ENCODE measurements around the gene ANKRD28.
"Not testable (repeated sequence)": the region's sequence is repeated elsewhere in the genome, so short reads cannot be mapped to it uniquely, and the experiment has no call there.

ANKRD28 gene

GRCh38 chr3:15631426-15632211 lies 166.2 kb downstream of the ANKRD28 start:
- no peak for DNase-seq

DNA sequence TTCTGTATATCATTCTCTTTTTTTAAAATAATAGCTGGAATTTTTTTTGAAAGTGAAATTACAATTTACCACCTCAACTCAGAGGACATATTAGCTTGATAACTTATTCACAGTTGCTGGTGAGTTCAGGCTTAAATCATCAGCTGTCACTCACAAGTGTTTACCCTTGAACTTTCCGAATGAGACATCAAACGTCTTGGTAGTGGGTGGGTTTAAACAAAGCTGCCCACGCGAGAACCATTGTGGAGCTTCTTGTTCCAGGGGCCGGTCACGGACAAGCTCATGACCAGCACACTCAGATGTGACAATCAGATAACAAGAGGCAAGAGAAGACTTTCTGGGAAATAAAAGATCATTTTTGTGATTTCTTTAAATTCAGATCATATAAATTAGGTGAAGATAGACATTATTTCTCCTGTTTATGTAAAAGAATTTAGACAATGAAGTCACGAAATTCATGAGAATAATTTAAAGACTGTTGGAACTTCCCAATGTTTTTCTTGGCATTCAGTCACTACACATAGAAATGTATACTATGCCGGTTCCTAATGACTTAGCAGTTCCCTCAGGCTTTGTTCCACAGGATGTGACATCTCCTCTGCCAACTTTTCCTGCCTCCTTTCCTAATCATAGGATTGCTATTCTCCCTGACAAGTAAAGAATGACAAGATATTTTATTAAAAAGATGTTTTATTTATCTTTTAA lies 167.0 kb downstream of the ANKRD28 start:
- DNase-seq, result no peak

DNA sequence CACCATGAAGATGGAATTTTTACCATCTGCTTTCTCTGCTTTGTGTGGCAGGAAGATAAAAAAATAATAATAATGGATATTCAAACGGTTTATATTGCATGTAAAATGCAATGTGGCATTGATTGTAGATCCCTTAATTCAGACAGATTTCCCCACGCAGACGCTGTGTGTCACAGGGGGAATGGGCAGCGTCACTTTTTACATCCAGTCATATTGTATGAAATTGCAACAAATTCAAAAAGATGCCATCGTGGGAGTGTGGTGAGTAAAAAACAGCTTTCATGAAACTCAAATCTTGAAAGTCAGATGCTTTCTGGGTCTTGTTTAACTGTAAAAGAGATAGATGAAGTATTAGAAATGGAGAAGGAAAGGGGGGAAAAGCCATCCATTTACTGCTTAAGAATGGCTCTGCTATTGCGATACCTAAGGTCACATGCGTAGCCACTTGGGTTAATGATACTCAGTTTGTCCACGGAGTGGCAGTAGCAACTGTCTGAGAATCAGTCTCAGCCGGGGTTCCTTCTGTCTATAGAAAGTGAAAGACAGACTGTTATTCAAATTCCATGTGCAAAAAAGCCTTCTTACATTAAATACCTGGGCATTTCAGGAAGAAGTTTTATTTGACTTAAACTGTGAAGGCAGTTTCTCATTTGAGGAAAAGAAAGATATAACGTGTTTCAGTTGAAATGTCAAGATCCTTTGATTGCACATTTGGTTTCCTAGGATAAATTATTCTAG lies 167.8 kb downstream of the ANKRD28 start:
- DNase-seq, result peak; percentile 71

DNA sequence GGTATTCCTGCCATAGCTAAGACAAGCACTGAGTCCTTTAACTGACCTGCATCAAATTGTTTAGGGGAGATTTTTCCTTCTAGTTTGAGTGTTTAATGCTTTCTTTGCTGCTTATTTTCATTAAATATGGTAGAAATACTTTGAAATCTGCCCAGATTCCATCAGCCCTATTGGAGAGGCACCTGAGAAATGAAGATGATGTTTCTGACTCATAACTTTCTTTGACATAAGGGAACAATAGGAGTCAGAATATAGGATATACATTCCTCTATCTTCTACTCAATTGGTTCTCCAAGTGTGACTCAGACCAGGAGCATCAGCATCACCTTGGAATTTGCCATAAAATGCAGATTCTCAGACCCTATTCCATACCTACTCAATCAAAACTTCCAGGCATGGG lies 168.8 kb downstream of the ANKRD28 start:
- no peak for DNase-seq

DNA sequence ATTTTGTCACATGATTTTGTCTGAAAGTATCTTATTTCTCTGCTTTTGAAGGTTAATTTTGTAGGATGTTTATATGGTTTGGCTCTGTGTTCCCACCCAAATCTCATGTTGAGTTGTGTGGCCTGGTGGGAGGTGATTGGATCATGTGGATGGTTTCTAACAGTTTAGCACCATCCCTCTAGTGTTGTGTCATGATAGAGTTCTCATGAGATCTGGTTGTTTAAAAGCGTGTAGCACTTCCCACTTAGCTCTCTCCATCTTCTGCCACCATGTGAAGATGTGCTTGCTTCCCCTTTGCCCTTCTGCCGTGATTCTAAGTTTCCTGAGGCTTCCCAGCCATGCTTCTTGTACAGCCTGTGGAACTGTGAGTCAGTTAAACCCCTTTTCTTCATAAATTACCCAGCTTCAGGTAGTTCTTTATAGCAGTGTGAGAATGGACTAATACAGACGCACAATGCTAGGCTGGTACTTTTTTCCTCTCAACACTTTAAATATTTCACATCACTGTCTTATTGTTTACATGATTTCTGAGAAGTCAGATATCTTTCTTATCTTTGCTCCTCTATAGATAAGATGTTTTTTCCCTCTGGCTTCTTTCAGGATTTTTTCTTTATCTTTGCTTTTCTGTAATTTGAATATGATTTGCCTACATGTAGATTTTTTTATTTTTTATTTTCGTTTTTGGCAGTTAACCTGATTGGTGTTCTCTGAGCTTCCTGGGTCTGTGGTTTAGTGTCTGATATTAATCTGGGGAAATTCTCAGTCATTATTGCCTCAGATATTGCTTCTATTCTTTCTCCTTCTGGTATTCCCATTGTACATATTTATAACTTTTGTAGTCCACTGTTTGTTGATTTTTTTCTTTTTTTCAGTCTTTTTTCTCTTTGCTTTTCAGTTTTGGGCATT lies 174.0 kb downstream of the ANKRD28 start:
- DNase-seq, result no peak

GRCh38 chr3:15619659-15620464 lies 177.9 kb downstream of the ANKRD28 start:
- DNase-seq, result not testable (repeated sequence)
